ENCODE data around the gene COX14. TPM values are rescaled to one million over a fixed set of nuclear protein-coding genes. Genes with fewer than 3 reads are reported as not detected.

COX14 gene
- total and polyA plus RNA-seq, 10 of the 15 experiments (the other 5 are each of a cell fraction or from before 2014, with no cell fraction given), result 44.6 to 361 (median 120) TPM

- TF ChIP-seq ATF2 (IDR thresholded peaks at IDR 0.05; ENCODE audit: low read length) (0 out of 2 replicates have a peak, but pooled peaks have one; percentile 14), SMC3 (IDR thresholded peaks at IDR 0.05; ENCODE audit: borderline replicate concordance, low read length) (peak; percentile 47; the same call in 1 of the 2 replicates), BHLHE40 (IDR thresholded peaks at IDR 0.05; ENCODE audit: borderline replicate concordance in 1 of 2, low read depth in 2 of 2, low read length in 1 of 2) (no peak), MEF2A (IDR thresholded peaks at IDR 0.05; ENCODE audit: insufficient read depth, low read depth, low read length) (no peak), SPI1 (IDR thresholded peaks at IDR 0.05; ENCODE audit: borderline replicate concordance, insufficient read depth, low read depth, low read length) (peak; percentile 34; the same call in 1 of the 2 replicates), ZNF592 (IDR thresholded peaks at IDR 0.05) (no peak)
Observed at GRCh38 chr12:50088577-50089335, 23.3 kb upstream of the COX14 start (continued).
